Thoracic aorta (tissue), 2 donors: ENCODE measurements around the gene ZFX. TPM values are rescaled to one million over a fixed set of nuclear protein-coding genes. Genes with fewer than 3 reads are reported as not detected.

Experiments used
- ATAC-seq: fragments of 150-250 bp; one replicate; pipeline ENCODE4 v1.8.0; 2017; ENCODE audit warnings: low read depth; ENCODE audit not compliant: insufficient number of reproducible peaks, low FRiP score
- DNase-seq: peaks from one replicate; pipeline ENCODE4 v3.0.0-alpha.2; 2020; ENCODE audit warnings: low spot score
- H3K27ac ChIP-seq, 2 donors: fragments of 200-600 bp; sonication (generic); 1 replicate in 1 of 2; 2 replicates in 1 of 2; pipeline ENCODE4 v1.5.1; 2016; ENCODE audit warnings: mild to moderate bottlenecking in 2 of 2, moderate library complexity in 2 of 2
- H3K27me3 ChIP-seq: fragments of 200-600 bp; sonication (generic); replicated peaks from 2 replicates; pipeline ENCODE4 v1.6.0; 2016; ENCODE audit warnings: mild to moderate bottlenecking; ENCODE audit not compliant: insufficient read depth
- H3K36me3 ChIP-seq: fragments of 200-600 bp; sonication (generic); one replicate; pipeline ENCODE4 v1.5.1; 2016
- H3K4me1 ChIP-seq, 2 donors: fragments of 200-600 bp; sonication (generic); 1 replicate in 1 of 2; 2 replicates in 1 of 2; pipeline versions ENCODE4 v1.5.1 to v1.6.0; 2016; ENCODE audit warnings: low read depth in 2 of 2, mild to moderate bottlenecking in 1 of 2; ENCODE audit not compliant: control insufficient read depth in 1 of 2
- H3K4me3 ChIP-seq: fragments of 200-600 bp; sonication (generic); 2 replicates; pipeline ENCODE4 v1.5.1; 2016; ENCODE audit warnings: mild to moderate bottlenecking
- H3K9me3 ChIP-seq: fragments of 200-600 bp; sonication (generic); 2 replicates; pipeline ENCODE4 v1.5.1; 2016
- CTCF ChIP-seq: fragments of 200-600 bp; sonication (generic); IDR thresholded peaks from one replicate; pipeline ENCODE4 v1.5.1; 2019; ENCODE audit warnings: antibody characterized with exemption
- total RNA-seq, 2 donors: library from RNA; depleted of rRNA; stranded (reverse); fragments of >200 nt; gene quantifications; one replicate each; pipeline versions ENCODE4 v1.1.0 to v1.2.3, GENCODE V29; 2016

Gene ZFX
- total RNA-seq, 2 donors from 2014 or later: 38.4 to 39.7 TPM

GRCh38 chrX:24144528-24144927 is 5.0 kb upstream of the ZFX start:
- ATAC-seq (no peak), DNase-seq (no peak)
- H3K36me3 ChIP-seq: no peaks in the 10 kb centered on the region
- no peak overlapping the region for H3K4me3 ChIP-seq
- no peak overlapping the region for H3K27ac ChIP-seq
- no peaks in the 10 kb centered on the region for H3K27me3 ChIP-seq
- H3K9me3 ChIP-seq: no peaks in the 10 kb centered on the region
- no peak for TF ChIP-seq CTCF
- peaks cover 2 to 30% of the 10 kb centered on the region in 2 donors for H3K4me1 ChIP-seq

- DNase-seq (no peak), ATAC-seq (no peak)
- peak overlapping the region; percentile 61 to 93 for H3K27ac ChIP-seq
Observed at GRCh38 chrX:24145303-24146186, 4.0 kb upstream of the ZFX start.

GRCh38 chrX:24146283-24146949 is 3.1 kb upstream of the ZFX start:
- no peak for ATAC-seq
- no peak for DNase-seq
- Histone ChIP-seq H3K9me3 (no peaks in the 10 kb centered on the region), H3K27ac (peak overlapping the region; percentile 61 to 93), H3K4me1 (peaks cover 2 to 30% of the 10 kb centered on the region in 2 donors), H3K27me3 (no peaks in the 10 kb centered on the region), H3K36me3 (no peaks in the 10 kb centered on the region), H3K4me3 (peak overlapping the region; percentile 40)
- no peak for TF ChIP-seq CTCF

More at GRCh38 chrX:24145303-24146186, 4.0 kb upstream of the ZFX start:
- H3K27me3 ChIP-seq: no peaks in the 10 kb centered on the region
- H3K36me3 ChIP-seq: no peaks in the 10 kb centered on the region
- H3K9me3 ChIP-seq: no peaks in the 10 kb centered on the region
- H3K4me1 ChIP-seq: peaks cover 2 to 30% of the 10 kb centered on the region in 2 donors
- H3K4me3 ChIP-seq: no peak overlapping the region
- no peak for TF ChIP-seq CTCF

GRCh38 chrX:24147165-24147564 is 2.4 kb upstream of the ZFX start:
- TF ChIP-seq CTCF: no peak
- Histone ChIP-seq H3K36me3 (no peaks in the 10 kb centered on the region), H3K4me1 (peaks cover 2 to 30% of the 10 kb centered on the region in 2 donors), H3K27ac (peak overlapping the region; percentile 93 to 95), H3K9me3 (no peaks in the 10 kb centered on the region), H3K27me3 (no peaks in the 10 kb centered on the region), H3K4me3 (no peak overlapping the region)
- no peak for ATAC-seq
- no peak for DNase-seq

GRCh38 chrX:24148121-24148520 is 1.4 kb upstream of the ZFX start:
- Histone ChIP-seq H3K27ac (peak overlapping the region; percentile 93 to 95), H3K4me1 (peaks cover 6 to 31% of the 10 kb centered on the region in 2 donors), H3K36me3 (no peaks in the 10 kb centered on the region)

More at GRCh38 chrX:24148121-24148520, 1.4 kb upstream of the ZFX start:
- DNase-seq (no peak), ATAC-seq (no peak)
- Histone ChIP-seq H3K27me3 (no peaks in the 10 kb centered on the region), H3K9me3 (no peaks in the 10 kb centered on the region), H3K4me3 (peak overlapping the region; percentile 85)
- TF ChIP-seq CTCF: no peak
